GM23248 (cell line): ENCODE data around the gene ONECUT3. TPM values are rescaled to one million over a fixed set of nuclear protein-coding genes. Genes with fewer than 3 reads are reported as not detected.

Experiments
- DNase-seq: peaks from one replicate; pipeline ENCODE4 v3.0.0-alpha.2; 2015
- H2AFZ ChIP-seq: fragments of 200-600 bp; sonication (generic); 2 replicates; pipeline ENCODE4 v1.6.1; 2016; ENCODE audit warnings: antibody characterized with exemption
- H3F3A ChIP-seq: fragments of 200-600 bp; sonication (generic); 2 replicates; pipeline ENCODE4 v1.6.1; 2016; ENCODE audit warnings: mild to moderate bottlenecking, antibody characterized with exemption, mixed run types; ENCODE audit not compliant: insufficient read depth
- H3K27ac ChIP-seq: fragments of 200-600 bp; sonication (generic); 2 replicates; pipeline ENCODE4 v1.5.1; 2016; ENCODE audit warnings: mild to moderate bottlenecking
- H3K27me3 ChIP-seq: fragments of 200-600 bp; sonication (generic); replicated peaks from 2 replicates; pipeline ENCODE4 v1.6.1; 2016; ENCODE audit warnings: mild to moderate bottlenecking; ENCODE audit not compliant: insufficient read depth
- H3K36me3 ChIP-seq: fragments of 200-600 bp; sonication (generic); 2 replicates; pipeline ENCODE4 v1.6.1; 2016; ENCODE audit warnings: low read depth, mild to moderate bottlenecking
- H3K4me1 ChIP-seq: fragments of 200-600 bp; sonication (generic); 2 replicates; pipeline ENCODE4 v1.6.1; 2016; ENCODE audit warnings: mild to moderate bottlenecking; ENCODE audit not compliant: insufficient read depth
- H3K4me2 ChIP-seq: fragments of 200-600 bp; sonication (generic); one replicate; pipeline ENCODE4 v1.6.1; 2016; ENCODE audit warnings: mild to moderate bottlenecking; ENCODE audit not compliant: unreplicated experiment
- H3K4me3 ChIP-seq: fragments of 200-600 bp; sonication (generic); 2 replicates; pipeline ENCODE4 v1.5.1; 2016; ENCODE audit warnings: mild to moderate bottlenecking
- H3K79me2 ChIP-seq: fragments of 200-600 bp; sonication (generic); 2 replicates; pipeline ENCODE4 v1.6.1; 2016; ENCODE audit warnings: mild to moderate bottlenecking; ENCODE audit not compliant: insufficient read depth
- H3K9ac ChIP-seq: fragments of 200-600 bp; sonication (generic); 2 replicates; pipeline ENCODE4 v1.6.1; 2016; ENCODE audit warnings: mild to moderate bottlenecking
- H3K9me2 ChIP-seq: fragments of 200-600 bp; sonication (generic); 2 replicates; pipeline ENCODE4 v1.6.1; 2016; ENCODE audit warnings: mixed run types, mild to moderate bottlenecking, moderate library complexity; ENCODE audit not compliant: insufficient read depth
- H3K9me3 ChIP-seq: fragments of 200-600 bp; sonication (generic); one replicate; pipeline ENCODE4 v1.6.1; 2017; ENCODE audit warnings: low read depth
- H4K20me1 ChIP-seq: fragments of 200-600 bp; sonication (generic); 2 replicates; pipeline ENCODE4 v1.6.0; 2016; ENCODE audit not compliant: insufficient read depth
- EZH2 ChIP-seq: fragments of 200-600 bp; sonication (generic); IDR thresholded peaks from 2 replicates; pipeline ENCODE4 v1.6.1; 2018; ENCODE audit warnings: antibody characterized with exemption, mild to moderate bottlenecking; ENCODE audit not compliant: insufficient read depth, poor library complexity, severe bottlenecking
- EZH2phosphoT487 ChIP-seq: fragments of 200-600 bp; sonication (generic); IDR thresholded peaks from 2 replicates; pipeline ENCODE4 v1.6.1; 2018; ENCODE audit warnings: antibody characterized with exemption, moderate library complexity, mild to moderate bottlenecking, low read depth; ENCODE audit not compliant: insufficient read depth
- WGBS, 2 experiments: methylation state at CpG; one replicate each; pipeline ENCODE4 v1.1.6; 2015 to 2017; ENCODE audit warnings: low lambda C conversion rate in 2 of 2, low coverage in 1 of 2; ENCODE audit errors: missing lambda C conversion rate in 2 of 2; 5-methylcytosine and 5-hydroxymethylcytosine counted together
- in situ Hi-C: fragments of 300-500 bp; cut with MboI; formaldehyde crosslinking; loops from 2 replicates; pipeline ENCODE4 v1.15.0; 2020
- polyA plus RNA-seq: library from polyadenylated mRNA; unstranded; fragments of >200 nt; fragmentation: Nextera tagmentation; extraction: Ambion mirVana; gene quantifications from 2 replicates; pipeline ENCODE4 v1.2.1, GENCODE V29; 2016
- total RNA-seq: library from RNA; depleted of rRNA; stranded (reverse); fragments of >200 nt; shearing (Covaris generic); gene quantifications from 2 replicates; pipeline ENCODE4 v1.2.3, GENCODE V29; 2014

Gene ONECUT3
- total and polyA plus RNA-seq, 2 experiments from 2014 or later, result not detected

- H4K20me1 ChIP-seq, result no peaks in the 10 kb centered on the region
- H3K9me3 ChIP-seq, result no peaks in the 10 kb centered on the region
- TF ChIP-seq EZH2phosphoT487, result no peak
- no peak for TF ChIP-seq EZH2
- H3K79me2 ChIP-seq, result no peaks in the 10 kb centered on the region
- in situ Hi-C loops, result no loop called here
- peaks cover 33% of the 10 kb centered on the region for H3K27me3 ChIP-seq
- H3F3A ChIP-seq, result no peaks in the 10 kb centered on the region
- H3K4me1 ChIP-seq, result no peaks in the 10 kb centered on the region
- no peak overlapping the region for H3K9ac ChIP-seq
- DNase-seq, result no peak
- no peak overlapping the region for H3K4me3 ChIP-seq
- H3K9me2 ChIP-seq, result no peaks in the 10 kb centered on the region
- no peak overlapping the region for H3K4me2 ChIP-seq
- no peak overlapping the region for H3K27ac ChIP-seq
- no peak overlapping the region for H2AFZ ChIP-seq
- H3K36me3 ChIP-seq, result no peaks in the 10 kb centered on the region
- 51 to 64% methylated on average over 3 of the region's 3 CpGs for WGBS, 2 experiments
Observed at GRCh38 chr19:1736280-1736679, 17.0 kb upstream of the ONECUT3 start.

- TF ChIP-seq EZH2phosphoT487 (no peak), EZH2 (no peak)
- Histone ChIP-seq H3K4me2 (no peak overlapping the region), H3F3A (no peaks in the 10 kb centered on the region), H3K4me3 (no peak overlapping the region), H2AFZ (no peak overlapping the region), H4K20me1 (no peaks in the 10 kb centered on the region), H3K36me3 (no peaks in the 10 kb centered on the region), H3K9ac (no peak overlapping the region), H3K9me3 (no peaks in the 10 kb centered on the region), H3K9me2 (no peaks in the 10 kb centered on the region), H3K4me1 (no peaks in the 10 kb centered on the region), H3K27me3 (peaks cover 33% of the 10 kb centered on the region), H3K79me2 (no peaks in the 10 kb centered on the region), H3K27ac (no peak overlapping the region)
- in situ Hi-C loops, result no loop called here
- 12 to 19% methylated on average over 20 to 22 of the region's 22 CpGs for WGBS, 2 experiments
- no peak for DNase-seq
Observed at GRCh38 chr19:1736927-1737326, 16.4 kb upstream of the ONECUT3 start.

GRCh38 chr19:1739960-1740629, 13.2 kb upstream of the ONECUT3 start:
- H3K9me2 ChIP-seq, result no peaks in the 10 kb centered on the region
- H3K9me3 ChIP-seq, result no peaks in the 10 kb centered on the region
- peaks cover 18% of the 10 kb centered on the region for H3K27me3 ChIP-seq
- in situ Hi-C loops, result no loop called here
- no peak overlapping the region for H3K4me2 ChIP-seq
- H3K9ac ChIP-seq, result no peak overlapping the region
- no peaks in the 10 kb centered on the region for H3F3A ChIP-seq
- no peaks in the 10 kb centered on the region for H3K36me3 ChIP-seq
- H3K4me1 ChIP-seq, result no peaks in the 10 kb centered on the region
- no peak overlapping the region for H3K27ac ChIP-seq
- 79% methylated on average over 11 of the region's 11 CpGs for WGBS, 2 experiments
- no peak overlapping the region for H3K4me3 ChIP-seq
- H3K79me2 ChIP-seq, result no peaks in the 10 kb centered on the region
- no peak for TF ChIP-seq EZH2phosphoT487
- TF ChIP-seq EZH2, result no peak
- no peak overlapping the region for H2AFZ ChIP-seq
- no peaks in the 10 kb centered on the region for H4K20me1 ChIP-seq
- DNase-seq, result no peak

GRCh38 chr19:1742989-1743696, 10.2 kb upstream of the ONECUT3 start:
- Histone ChIP-seq H3K9me3 (no peaks in the 10 kb centered on the region), H3K4me3 (no peak overlapping the region), H3K9me2 (no peaks in the 10 kb centered on the region), H2AFZ (no peak overlapping the region), H3K36me3 (no peaks in the 10 kb centered on the region), H4K20me1 (no peaks in the 10 kb centered on the region), H3K4me1 (peaks cover 2% of the 10 kb centered on the region; the same call in 1 of the 2 replicates), H3K27ac (no peak overlapping the region), H3K79me2 (no peaks in the 10 kb centered on the region), H3K27me3 (peaks cover 25% of the 10 kb centered on the region), H3F3A (no peaks in the 10 kb centered on the region), H3K9ac (no peak overlapping the region), H3K4me2 (no peak overlapping the region)
- DNase-seq, result no peak
- in situ Hi-C loops, result no loop called here
- WGBS, 2 experiments, result 59 to 66% methylated on average over 34 of the region's 34 CpGs
- no peak for TF ChIP-seq EZH2phosphoT487
- TF ChIP-seq EZH2, result no peak
